Hindlimb muscle (tissue), 1 donor: ENCODE measurements around the gene GABRR3. TPM values are rescaled to one million over a fixed set of nuclear protein-coding genes. Genes with fewer than 3 reads are reported as not detected.

Source experiments
- DNase-seq: peaks from one replicate; pipeline ENCODE4 v3.0.0-alpha.2; 2013
- polyA plus RNA-seq: library from polyadenylated mRNA; unstranded; fragments of 120-200 nt; gene quantifications from one replicate; pipeline ENCODE4 v1.2.1, GENCODE V29; 2013; ENCODE audit not compliant: insufficient read length

The GABRR3 gene
- polyA plus RNA-seq, 1 donor, result not detected

GRCh38 chr3:97954228-97954827 lies 80.8 kb downstream of the GABRR3 start:
- DNase-seq, result no peak

GRCh38 chr3:97952872-97953271 lies 82.2 kb downstream of the GABRR3 start:
- no peak for DNase-seq

GRCh38 chr3:97952280-97952679 lies 82.8 kb downstream of the GABRR3 start:
- DNase-seq, result no peak

GRCh38 chr3:97950360-97950759 lies 84.8 kb downstream of the GABRR3 start:
- no peak for DNase-seq

- DNase-seq, result no peak
Observed at GRCh38 chr3:97949743-97950142, 85.4 kb downstream of the GABRR3 start.

GRCh38 chr3:97949110-97949485 lies 86.0 kb downstream of the GABRR3 start:
- no peak for DNase-seq

- DNase-seq, result no peak
Observed at GRCh38 chr3:97948351-97949109, 86.6 kb downstream of the GABRR3 start.

GRCh38 chr3:97942801-97943546 lies 92.1 kb downstream of the GABRR3 start:
- no peak for DNase-seq

GRCh38 chr3:97940034-97940433 lies 95.1 kb downstream of the GABRR3 start:
- no peak for DNase-seq

- no peak for DNase-seq
Observed at GRCh38 chr3:97939401-97939800, 95.7 kb downstream of the GABRR3 start.

GRCh38 chr3:97938444-97938843 lies 96.7 kb downstream of the GABRR3 start:
- DNase-seq, result no peak

- no peak for DNase-seq
Observed at GRCh38 chr3:97937205-97937604, 97.9 kb downstream of the GABRR3 start.

- DNase-seq, result no peak
Observed at GRCh38 chr3:97935842-97936241, 99.3 kb downstream of the GABRR3 start.

Other genes with a start within 250 kb of the GABRR3 start
- 24.5 TPM for gene CRYBG3, start 213.3 kb downstream of the GABRR3 start, polyA plus RNA-seq
- 38.4 TPM for gene RIOX2, start 62.9 kb downstream of the GABRR3 start, polyA plus RNA-seq
- not detected for gene OR5AC2, start 51.9 kb upstream of the GABRR3 start, polyA plus RNA-seq
- gene OR5H1, start 95.4 kb upstream of the GABRR3 start, polyA plus RNA-seq, result not detected
- gene OR5H14, start 112.2 kb upstream of the GABRR3 start, polyA plus RNA-seq, result not detected
- gene OR5H15, start 131.4 kb upstream of the GABRR3 start, polyA plus RNA-seq, result not detected
- not detected for gene OR5H6, start 228.9 kb upstream of the GABRR3 start, polyA plus RNA-seq
- gene OR5H2, start 247.2 kb upstream of the GABRR3 start, polyA plus RNA-seq, result not detected